SK-N-SH (cell line): ENCODE data around the gene TCEA2. TPM values are rescaled to one million over a fixed set of nuclear protein-coding genes. Genes with fewer than 3 reads are reported as not detected.

Experiments used
- CTCF ChIA-PET: fragments of 300-600, 350-600 bp; formaldehyde crosslinking; extraction: SDS; loops from one replicate; lab custom pipeline; 2021; lab: Yijun Ruan, JAX
- POLR2A ChIA-PET: fragments of 350-600 bp; sonication (Branson Sonifier 250); formaldehyde crosslinking; extraction: SDS; loops from one replicate; lab custom pipeline; 2020; ENCODE audit warnings: antibody characterized with exemption, inconsistent platforms; lab: Yijun Ruan, JAX
- DNase-seq: peaks from one replicate; pipeline ENCODE4 v3.0.0; 2012
- H2AFZ ChIP-seq: fragments of 200-600 bp; sonication (generic); 2 replicates; pipeline ENCODE4 v1.8.1; 2016; ENCODE audit warnings: antibody characterized with exemption, mild to moderate bottlenecking, low read depth
- H3F3A ChIP-seq: fragments of 200-600 bp; sonication (generic); replicated peaks from 2 replicates; pipeline ENCODE3; 2016; ENCODE audit warnings: antibody characterized with exemption, mild to moderate bottlenecking; ENCODE audit not compliant: insufficient read depth
- H3K27ac ChIP-seq, 2 experiments: fragments of 200-500 bp in 1 of 2; fragments of 200-600 bp in 1 of 2; sonication (Bioruptor generic) in 1 of 2; sonication (generic), shearing (Covaris generic) in 1 of 2; 2 replicates each; pipeline versions ENCODE4 v1.5.1 to v1.6.1; 2014 to 2016; ENCODE audit warnings: low read depth in 2 of 2, inconsistent platforms in 1 of 2, low read length in 1 of 2, mild to moderate bottlenecking in 1 of 2, mixed read lengths in 1 of 2
- H3K27me3 ChIP-seq: fragments of 200-600 bp; sonication (generic), shearing (Covaris generic); 2 replicates; pipeline ENCODE4 v1.6.1; 2016; ENCODE audit warnings: mixed run types; ENCODE audit not compliant: insufficient read depth
- H3K36me3 ChIP-seq, 2 experiments: fragments of 200-500 bp in 1 of 2; fragments of 200-600 bp in 1 of 2; sonication (Bioruptor generic) in 1 of 2; sonication (generic) in 1 of 2; replicated peaks in 1 of 2; 2 replicates each; pipeline versions ENCODE3 to v1.5.1; 2014 to 2016; ENCODE audit warnings: low read length in 1 of 2, mild to moderate bottlenecking in 1 of 2; ENCODE audit not compliant: insufficient read depth in 2 of 2, control insufficient read depth in 1 of 2
- H3K4me1 ChIP-seq, 2 experiments: fragments of 200-500 bp in 1 of 2; fragments of 200-600 bp in 1 of 2; sonication (Bioruptor generic) in 1 of 2; sonication (generic), shearing (Covaris generic) in 1 of 2; 2 replicates each; pipeline versions ENCODE4 v1.5.1 to v1.6.1; 2014 to 2016; ENCODE audit warnings: low read depth in 1 of 2, low read length in 1 of 2, mixed run types in 1 of 2; ENCODE audit not compliant: insufficient read depth in 2 of 2, control insufficient read depth in 1 of 2
- H3K4me2 ChIP-seq: fragments of 200-600 bp; sonication (generic), shearing (Covaris generic); 2 replicates; pipeline ENCODE4 v1.6.1; 2017; ENCODE audit warnings: mixed run types
- H3K4me3 ChIP-seq, 2 experiments: fragments of 200-500 bp in 1 of 2; fragments of 200-600 bp in 1 of 2; sonication (Bioruptor generic) in 1 of 2; sonication (generic), shearing (Covaris generic) in 1 of 2; 2 replicates each; pipeline versions ENCODE4 v1.5.1 to v1.8.1; 2014 to 2016; ENCODE audit warnings: low read depth in 2 of 2, inconsistent platforms in 1 of 2, low read length in 1 of 2, mild to moderate bottlenecking in 1 of 2, mixed read lengths in 1 of 2, moderate library complexity in 1 of 2
- H3K79me2 ChIP-seq: fragments of 200-600 bp; sonication (generic); 2 replicates; pipeline ENCODE4 v1.8.1; 2017; ENCODE audit warnings: mild to moderate bottlenecking; ENCODE audit not compliant: insufficient read depth
- H3K9ac ChIP-seq: fragments of 200-600 bp; sonication (generic); 2 replicates; pipeline ENCODE4 v1.6.1; 2017; ENCODE audit warnings: mixed run types
- H3K9me2 ChIP-seq: fragments of 200-600 bp; sonication (generic); 2 replicates; pipeline ENCODE4 v1.6.1; 2017; ENCODE audit warnings: mixed run types
- H3K9me3 ChIP-seq: fragments of 200-600 bp; sonication (generic); 2 replicates; pipeline ENCODE4 v1.6.1; 2017; ENCODE audit warnings: mixed run types, mild to moderate bottlenecking, moderate library complexity
- H4K20me1 ChIP-seq: fragments of 200-600 bp; sonication (generic); 2 replicates; pipeline ENCODE4 v1.6.1; 2017; ENCODE audit warnings: mild to moderate bottlenecking, mixed run types; ENCODE audit not compliant: insufficient read depth
- CHD2 ChIP-seq: fragments of 150-350 bp; IDR thresholded peaks from 2 replicates; pipeline ENCODE4 v1.6.1; 2018; ENCODE audit warnings: low read length; ENCODE audit not compliant: partially characterized antibody
- ELF1 ChIP-seq: IDR thresholded peaks from 2 replicates; pipeline ENCODE4 v1.4.0; 2012
- EP300 ChIP-seq, 2 experiments: IDR thresholded peaks; 2 replicates each; pipeline versions ENCODE4 v1.4.0 to v1.6.1; 2012; ENCODE audit warnings: borderline replicate concordance in 1 of 2, low read depth in 1 of 2, low read length in 1 of 2
- EZH2phosphoT487 ChIP-seq: fragments of 200-600 bp; sonication (generic); IDR thresholded peaks from 2 replicates; pipeline ENCODE4 v1.6.1; 2017; ENCODE audit warnings: low read depth, mixed run types, mild to moderate bottlenecking, antibody characterized with exemption, moderate library complexity, borderline replicate concordance
- FOSL2 ChIP-seq: IDR thresholded peaks from 2 replicates; pipeline ENCODE4 v1.4.0; 2012; ENCODE audit warnings: low read depth, mild to moderate bottlenecking, moderate library complexity, borderline replicate concordance
- FOXM1 ChIP-seq: IDR thresholded peaks from 2 replicates; pipeline ENCODE4 v1.4.0; 2012; ENCODE audit warnings: low read depth, mild to moderate bottlenecking
- GABPA ChIP-seq: IDR thresholded peaks from 2 replicates; pipeline ENCODE4 v1.4.0; 2012; ENCODE audit warnings: low read depth, mild to moderate bottlenecking
- JUND ChIP-seq: IDR thresholded peaks from 2 replicates; pipeline ENCODE4 v1.4.0; 2012
- MXI1 ChIP-seq: IDR thresholded peaks from 2 replicates; pipeline ENCODE4 v1.6.1; 2012; ENCODE audit warnings: mild to moderate bottlenecking, low read depth, low read length, improper control_type of control experiment
- NFIC ChIP-seq: IDR thresholded peaks from 2 replicates; pipeline ENCODE4 v1.4.0; 2012; ENCODE audit warnings: borderline replicate concordance
- RCOR1 ChIP-seq: fragments of 150-350 bp; IDR thresholded peaks from 2 replicates; pipeline ENCODE4 v1.6.1; 2017; ENCODE audit warnings: antibody characterized with exemption, low read length
- REST ChIP-seq: IDR thresholded peaks from 2 replicates; pipeline ENCODE4 v1.6.1; 2012; ENCODE audit warnings: mild to moderate bottlenecking, low read depth, low read length, moderate library complexity
- RFX5 ChIP-seq: IDR thresholded peaks from 2 replicates; pipeline ENCODE4 v1.6.1; 2012; ENCODE audit warnings: mild to moderate bottlenecking, improper control_type of control experiment, low read length
- SIN3A ChIP-seq: IDR thresholded peaks from 2 replicates; pipeline ENCODE4 v1.6.1; 2012; ENCODE audit warnings: low read depth, mild to moderate bottlenecking, low read length, moderate library complexity, borderline replicate concordance
- SMC3 ChIP-seq: IDR thresholded peaks from 2 replicates; pipeline ENCODE4 v1.6.1; 2012; ENCODE audit warnings: low read depth, low read length, improper control_type of control experiment
- TAF1 ChIP-seq: IDR thresholded peaks from 2 replicates; pipeline ENCODE4 v1.6.1; 2012; ENCODE audit warnings: low read depth, mild to moderate bottlenecking, low read length, moderate library complexity, borderline replicate concordance
- TEAD4 ChIP-seq: IDR thresholded peaks from 2 replicates; pipeline ENCODE4 v1.4.0; 2012; ENCODE audit warnings: mild to moderate bottlenecking, borderline replicate concordance; ENCODE audit not compliant: insufficient read depth
- WGBS: methylation state at CpG from one replicate; pipeline ENCODE4 v1.1.6; 2017; ENCODE audit warnings: low lambda C conversion rate; 5-methylcytosine and 5-hydroxymethylcytosine counted together
- polyA plus RNA-seq, 3 experiments: library from polyadenylated mRNA; depleted of rRNA; stranded (reverse); fragments of >200 nt; gene quantifications; 2 replicates each; pipeline ENCODE4 v1.2.3, GENCODE V29; 2012
- TF ChIP-seq, protein P1 (sequence below): IDR thresholded peaks from 2 replicates; pipeline ENCODE4 v1.4.0; 2012; ENCODE audit warnings: low read depth, borderline replicate concordance
- TF ChIP-seq, protein P2 (sequence below): fragments of 150-350 bp; IDR thresholded peaks from 2 replicates; pipeline ENCODE4 v1.6.1; 2017; ENCODE audit warnings: antibody characterized with exemption, low read length, low read depth, borderline replicate concordance

The TCEA2 gene
- polyA plus RNA-seq, 1 of the 3 experiments (the other 2 are of a cell fraction): 98.9 TPM

- Histone ChIP-seq H4K20me1 (0 out of 2 replicates have a peak, but pooled peaks cover 10% of the 10 kb centered on the region), H3K9me3 (no peaks in the 10 kb centered on the region), H3K4me2 (no peak within 1 kb of the TSS), H3K4me1 (peaks cover 0 to 7% of the 10 kb centered on the region in 2 experiments; a peak in 1 of 4 replicates), H3K9ac (no peak within 1 kb of the TSS), H3K27me3 (no peaks in the 10 kb centered on the region), H3K27ac (no peak within 1 kb of the TSS), H3K79me2 (no peaks in the 10 kb centered on the region), H3F3A (no peaks in the 10 kb centered on the region), H3K9me2 (no peaks in the 10 kb centered on the region), H2AFZ (no peak within 1 kb of the TSS), H3K4me3 (no peak within 1 kb of the TSS), H3K36me3 (peaks cover 2 to 27% of the 10 kb centered on the region in 2 experiments)
- ChIA-PET CTCF (interaction anchor here (0.9 to 7.7 kb wide), 7 partner anchors 16 to 499 kb away, joined by 3 to 61 read pairs (median 5); partner anchors contain the start of genes LKAAEAR1, PRPF6 and PTK6), POLR2A (interaction anchor here (0.8 kb wide), 1 partner anchor 9 kb away, joined by 3 read pairs; no protein-coding TSS in a partner anchor)
- 95% methylated on average over 9 of the region's 10 CpGs for WGBS
- DNase-seq: no peak
- TF ChIP-seq RFX5 (no peak), MXI1 (no peak), EP300 (IDR thresholded peaks at IDR 0.05; ENCODE audit: borderline replicate concordance in 1 of 2, low read depth in 1 of 2, low read length in 1 of 2) (no peak), NFIC (no peak), REST (no peak), JUND (no peak), SMC3 (no peak), FOXM1 (no peak), TAF1 (no peak), SIN3A (no peak), GABPA (no peak), FOSL2 (no peak), TEAD4 (no peak), EZH2phosphoT487 (no peak), RCOR1 (no peak), CHD2 (no peak), ELF1 (no peak)
- TF ChIP-seq, protein P1, sequence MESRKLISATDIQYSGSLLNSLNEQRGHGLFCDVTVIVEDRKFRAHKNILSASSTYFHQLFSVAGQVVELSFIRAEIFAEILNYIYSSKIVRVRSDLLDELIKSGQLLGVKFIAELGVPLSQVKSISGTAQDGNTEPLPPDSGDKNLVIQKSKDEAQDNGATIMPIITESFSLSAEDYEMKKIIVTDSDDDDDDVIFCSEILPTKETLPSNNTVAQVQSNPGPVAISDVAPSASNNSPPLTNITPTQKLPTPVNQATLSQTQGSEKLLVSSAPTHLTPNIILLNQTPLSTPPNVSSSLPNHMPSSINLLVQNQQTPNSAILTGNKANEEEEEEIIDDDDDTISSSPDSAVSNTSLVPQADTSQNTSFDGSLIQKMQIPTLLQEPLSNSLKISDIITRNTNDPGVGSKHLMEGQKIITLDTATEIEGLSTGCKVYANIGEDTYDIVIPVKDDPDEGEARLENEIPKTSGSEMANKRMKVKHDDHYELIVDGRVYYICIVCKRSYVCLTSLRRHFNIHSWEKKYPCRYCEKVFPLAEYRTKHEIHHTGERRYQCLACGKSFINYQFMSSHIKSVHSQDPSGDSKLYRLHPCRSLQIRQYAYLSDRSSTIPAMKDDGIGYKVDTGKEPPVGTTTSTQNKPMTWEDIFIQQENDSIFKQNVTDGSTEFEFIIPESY: no peak
- TF ChIP-seq, protein P2, sequence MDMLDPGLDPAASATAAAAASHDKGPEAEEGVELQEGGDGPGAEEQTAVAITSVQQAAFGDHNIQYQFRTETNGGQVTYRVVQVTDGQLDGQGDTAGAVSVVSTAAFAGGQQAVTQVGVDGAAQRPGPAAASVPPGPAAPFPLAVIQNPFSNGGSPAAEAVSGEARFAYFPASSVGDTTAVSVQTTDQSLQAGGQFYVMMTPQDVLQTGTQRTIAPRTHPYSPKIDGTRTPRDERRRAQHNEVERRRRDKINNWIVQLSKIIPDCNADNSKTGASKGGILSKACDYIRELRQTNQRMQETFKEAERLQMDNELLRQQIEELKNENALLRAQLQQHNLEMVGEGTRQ: no peak
These were observed 27.1 kb upstream of the TCEA2 start, which contains the start of gene C20orf204 for GRCh38 chr20:64035933-64036345. Gene C20orf204 (plus strand): TSS chr20:64036182. CDS start chr20:64036324, 142 bp downstream.
